Raji (cell line): ENCODE data around the gene GALNT10.

Experiments
- POLR2A ChIP-seq: IDR thresholded peaks from 2 replicates; pipeline ENCODE4 v1.6.1; 2011; ENCODE audit warnings: low read depth, low read length, control low read depth; ENCODE audit not compliant: insufficient read depth

GALNT10 gene

DNA sequence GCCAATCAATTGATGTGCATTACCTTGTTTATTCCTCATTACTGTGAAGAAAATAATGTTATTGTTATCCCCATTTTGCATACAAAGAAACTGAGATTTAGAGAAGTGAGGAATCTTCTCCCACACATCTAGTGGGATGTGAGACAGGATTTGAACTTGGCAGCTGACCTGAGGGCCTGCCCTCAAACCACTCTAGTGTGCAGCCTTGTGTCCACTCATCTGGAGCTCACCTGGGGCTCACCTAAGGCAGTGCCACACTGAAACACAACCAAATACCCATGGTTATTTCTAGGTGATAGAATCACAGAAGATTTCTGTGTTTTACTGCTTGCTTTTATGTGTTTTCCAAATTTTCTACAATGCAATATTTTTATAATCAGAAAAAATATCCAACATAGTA lies 160.6 kb downstream of the GALNT10 start:
- TF ChIP-seq POLR2A, result no peak

DNA sequence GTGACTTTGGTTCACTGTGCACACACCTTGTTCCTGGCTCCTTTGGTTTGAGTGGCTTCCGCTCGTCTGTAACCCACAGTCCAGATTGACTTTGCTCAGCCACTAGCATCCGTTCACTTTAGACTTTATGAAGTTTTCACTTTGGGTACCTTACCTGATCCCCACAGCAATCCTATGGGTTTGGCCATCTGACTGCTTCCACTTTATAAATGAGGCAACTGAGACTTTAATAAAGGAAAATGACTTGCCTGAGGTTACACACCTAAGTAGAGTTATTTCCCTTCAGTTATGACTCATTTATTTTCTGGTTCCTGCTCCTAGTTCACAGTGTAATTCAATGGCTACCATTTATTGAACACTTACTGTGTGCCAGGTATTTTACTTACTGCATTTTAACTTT lies 161.0 kb downstream of the GALNT10 start:
- TF ChIP-seq POLR2A, result no peak

DNA sequence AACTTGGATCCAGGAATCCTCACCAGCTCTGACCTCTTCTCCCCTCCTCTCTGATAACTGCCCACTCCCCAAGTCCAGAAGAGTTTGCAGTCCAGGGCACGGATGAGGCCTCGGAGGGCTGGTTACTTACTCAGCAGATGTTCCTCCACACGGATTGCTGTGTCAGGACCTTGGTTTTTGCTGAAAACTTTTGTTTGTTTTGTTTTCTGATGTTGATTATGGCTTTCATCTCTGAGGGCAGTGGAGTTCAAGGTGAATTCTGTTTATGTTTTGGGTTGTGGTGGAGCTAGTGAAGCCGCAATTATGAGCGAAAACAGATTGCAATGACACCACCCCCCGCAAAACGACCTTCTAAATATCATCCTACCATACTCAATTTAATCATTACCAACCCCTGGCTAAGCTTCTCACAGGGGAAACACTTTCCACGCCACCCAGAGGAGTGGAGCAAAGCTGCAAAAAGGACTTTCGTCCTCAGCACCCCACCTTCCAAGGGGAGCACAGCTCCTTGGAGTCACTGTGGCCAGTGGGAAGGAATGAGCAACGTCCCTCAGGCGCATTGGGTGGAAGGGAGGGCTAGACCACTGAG lies 162.5 kb downstream of the GALNT10 start:
- no peak for TF ChIP-seq POLR2A

DNA sequence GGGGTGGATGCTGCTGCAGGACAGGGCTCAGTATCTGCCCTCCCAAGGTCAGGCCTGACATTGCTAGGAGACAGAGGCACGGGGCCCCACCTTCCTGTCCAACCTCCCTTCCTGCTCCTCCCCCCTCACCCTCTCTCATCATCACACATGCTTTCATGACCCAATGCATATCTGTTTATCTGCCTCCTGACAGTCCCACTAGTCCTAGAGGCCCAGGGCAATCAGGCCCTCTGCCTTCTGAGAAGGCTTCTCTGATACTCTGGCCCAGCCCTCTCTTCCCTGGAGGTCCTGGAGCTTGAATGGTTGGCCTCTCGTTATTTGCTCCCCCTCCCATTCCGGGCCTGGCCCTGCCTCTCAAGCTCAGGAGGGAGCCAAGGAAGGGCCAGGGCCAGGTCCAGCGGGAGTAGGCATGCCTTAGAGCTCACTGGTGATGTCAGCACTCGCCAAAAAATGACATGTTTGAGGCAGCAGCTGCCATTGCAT lies 164.6 kb downstream of the GALNT10 start:
- no peak for TF ChIP-seq POLR2A

DNA sequence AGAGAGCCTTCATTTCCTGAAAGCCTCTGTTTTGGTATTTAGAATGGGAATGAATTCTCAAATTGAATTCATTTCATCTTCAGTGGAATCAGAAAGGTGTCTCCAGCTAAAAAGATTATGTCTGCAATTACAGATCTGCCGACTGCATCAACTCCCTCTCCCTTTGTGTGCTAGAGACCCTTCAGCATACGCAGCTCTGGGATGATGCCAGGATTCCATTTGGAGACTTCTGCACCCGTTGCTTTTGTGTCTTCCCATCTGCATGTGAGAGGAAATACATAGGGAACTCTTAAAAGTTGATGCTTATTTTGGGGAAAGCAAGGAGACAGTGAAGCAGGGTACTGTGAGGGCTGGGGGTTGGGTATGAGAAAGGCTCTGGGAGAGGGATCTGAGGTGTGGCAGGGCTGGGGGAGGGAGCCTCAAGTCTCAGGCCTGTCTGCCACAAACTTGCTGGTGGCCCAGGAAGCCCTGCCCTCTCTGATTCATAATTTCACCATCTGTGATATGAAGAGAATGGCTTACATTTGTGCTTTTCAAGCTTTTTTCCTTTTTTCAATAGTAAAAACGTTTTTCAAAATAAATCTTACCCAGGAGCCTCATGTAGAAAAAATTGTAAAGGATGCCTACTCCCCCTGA lies 165.6 kb downstream of the GALNT10 start:
- no peak for TF ChIP-seq POLR2A

DNA sequence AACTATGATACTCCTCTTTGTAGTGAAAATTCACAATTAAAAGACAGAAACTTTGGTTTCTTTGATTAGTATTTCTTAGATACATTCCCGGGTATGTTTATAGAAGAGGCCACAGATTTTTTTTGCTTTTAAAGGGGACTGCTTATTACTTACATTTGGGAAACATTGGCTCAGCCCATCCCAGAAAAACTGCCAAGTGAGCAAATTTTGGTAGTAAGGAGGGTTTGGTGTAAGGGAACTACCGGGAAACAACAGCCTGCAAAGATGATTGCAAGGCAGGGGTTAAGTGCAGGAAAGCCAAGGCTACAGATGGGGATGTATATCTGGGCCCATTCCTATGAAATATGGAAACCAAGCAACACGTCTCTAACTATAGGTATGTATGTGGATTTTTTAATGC lies 166.4 kb downstream of the GALNT10 start:
- TF ChIP-seq POLR2A, result no peak

DNA sequence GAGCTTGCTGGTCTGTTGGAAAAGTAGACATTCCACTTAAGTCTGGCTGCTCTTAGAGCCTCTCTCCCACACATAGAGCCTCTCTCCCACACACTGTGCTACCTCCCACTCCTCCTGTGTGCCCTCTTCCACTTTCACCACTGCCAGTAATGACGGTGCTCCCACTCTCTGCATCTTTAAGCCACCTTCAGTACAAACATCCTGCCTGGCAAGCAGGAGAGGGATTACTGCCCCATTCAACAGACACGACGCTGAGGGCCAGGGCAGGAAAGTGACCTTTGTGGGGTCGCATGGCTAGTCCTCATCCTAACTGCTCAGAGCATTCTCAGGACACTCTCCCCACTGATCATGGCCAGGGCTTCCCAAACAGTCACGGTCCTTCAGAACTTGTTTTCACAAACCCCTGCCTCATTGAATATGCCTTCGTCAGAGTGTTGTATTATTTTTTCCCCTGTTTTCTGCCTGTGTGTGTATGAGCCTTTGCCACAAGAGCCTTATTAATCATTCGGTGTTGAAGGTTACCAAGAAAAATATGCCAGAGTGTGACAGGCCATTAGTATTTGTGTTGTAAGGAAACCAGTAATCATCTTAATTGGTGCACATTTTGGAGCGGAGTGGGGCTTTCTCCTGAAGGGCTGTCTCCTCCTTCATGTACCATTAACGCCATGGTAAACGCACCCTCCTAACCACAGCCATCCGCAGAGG lies 168.1 kb downstream of the GALNT10 start:
- TF ChIP-seq POLR2A, result no peak

DNA sequence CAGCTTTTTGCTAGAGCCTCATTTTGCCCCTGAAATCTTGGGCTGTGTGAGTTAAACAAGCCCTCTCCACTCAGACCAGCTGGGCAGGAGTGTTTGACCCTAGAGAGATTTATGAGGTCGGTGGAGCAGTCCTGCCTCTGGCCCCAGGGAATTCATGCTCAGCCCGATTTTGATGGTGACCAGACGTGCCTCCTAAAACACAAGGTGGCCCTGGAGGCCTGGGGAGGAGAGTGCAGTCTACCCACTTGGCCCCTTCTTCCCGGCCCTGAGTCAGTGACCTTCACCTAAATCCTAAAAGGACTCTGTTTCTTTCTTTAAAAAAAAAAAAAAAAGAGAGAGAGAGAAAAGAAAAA lies 168.7 kb downstream of the GALNT10 start:
- TF ChIP-seq POLR2A, result no peak

DNA sequence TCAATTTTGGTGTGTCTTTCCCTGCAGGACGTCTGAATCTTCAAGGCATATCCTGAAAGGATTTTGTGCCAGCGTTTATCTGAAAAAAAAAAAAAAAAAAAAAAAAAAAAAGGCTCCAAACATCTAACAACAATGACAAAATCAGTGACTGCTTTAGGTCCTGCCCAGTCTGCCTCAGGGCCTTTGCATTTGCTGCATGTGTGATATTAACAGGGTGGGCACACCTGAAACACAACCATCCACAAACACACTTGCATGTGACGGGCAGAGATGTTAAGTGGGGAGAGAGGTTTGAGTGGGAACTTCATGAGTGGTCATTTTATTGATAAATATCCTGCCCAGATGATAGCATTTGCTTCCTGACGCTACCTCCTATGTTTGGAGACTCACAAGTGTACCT lies 172.9 kb downstream of the GALNT10 start:
- TF ChIP-seq POLR2A, result no peak

DNA sequence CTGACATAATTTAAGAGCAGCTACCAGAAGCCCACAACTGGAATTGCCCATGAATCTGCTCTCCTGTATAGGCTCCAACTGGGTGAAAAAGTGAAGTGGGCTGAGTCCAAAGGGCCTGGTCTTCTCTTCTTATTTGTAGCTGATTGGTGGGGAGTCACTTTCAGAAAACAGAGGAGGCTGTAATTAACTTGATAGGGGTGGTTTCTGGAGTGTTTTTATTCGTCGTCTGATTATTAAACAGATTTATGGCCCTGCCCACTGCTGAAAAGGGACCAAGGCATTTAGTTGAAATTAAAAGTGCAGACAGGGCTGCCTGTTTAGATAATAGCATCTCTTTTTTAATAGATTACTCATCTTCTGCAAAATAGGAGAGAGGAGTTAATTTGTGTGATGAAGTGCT lies 174.2 kb downstream of the GALNT10 start:
- TF ChIP-seq POLR2A, result no peak

DNA sequence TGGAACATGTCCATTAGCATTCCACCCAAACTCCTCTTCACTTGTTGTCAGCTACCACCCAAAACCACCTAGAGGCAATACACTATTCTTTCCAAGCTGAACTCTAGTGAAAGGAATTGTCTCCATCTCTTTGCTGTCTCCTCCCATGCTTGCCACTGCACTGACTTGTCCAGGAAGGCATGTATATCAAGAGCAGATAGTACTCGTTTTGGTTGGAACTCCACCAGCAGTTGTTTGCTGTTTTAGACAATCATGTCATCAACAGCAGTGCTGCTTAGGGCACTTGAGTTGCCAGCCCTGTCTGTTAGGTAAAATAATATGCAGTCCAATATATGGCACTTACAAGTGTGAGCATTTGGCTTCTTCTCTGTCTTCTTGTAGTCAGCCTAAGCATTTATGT lies 175.3 kb downstream of the GALNT10 start:
- TF ChIP-seq POLR2A, result no peak

DNA sequence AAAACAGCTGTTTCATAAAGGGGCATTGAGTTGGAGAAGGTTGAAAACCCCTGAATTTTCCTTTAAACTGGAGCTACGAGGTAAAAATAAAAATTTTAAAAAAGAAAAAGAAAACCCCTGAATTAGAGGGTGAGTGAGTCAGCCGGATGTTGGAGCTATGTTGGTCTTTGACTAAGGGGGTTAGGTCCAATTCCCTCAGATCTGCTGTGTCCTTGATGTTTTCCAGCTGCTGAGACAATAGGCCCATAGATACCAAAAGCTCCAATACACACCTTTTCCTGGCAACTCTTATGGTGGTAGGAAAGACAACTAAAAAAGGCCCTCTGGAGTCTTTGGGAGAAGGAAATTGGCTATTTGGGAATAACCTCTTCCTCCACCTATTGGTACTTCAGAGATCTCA lies 175.8 kb downstream of the GALNT10 start:
- TF ChIP-seq POLR2A, result no peak

DNA sequence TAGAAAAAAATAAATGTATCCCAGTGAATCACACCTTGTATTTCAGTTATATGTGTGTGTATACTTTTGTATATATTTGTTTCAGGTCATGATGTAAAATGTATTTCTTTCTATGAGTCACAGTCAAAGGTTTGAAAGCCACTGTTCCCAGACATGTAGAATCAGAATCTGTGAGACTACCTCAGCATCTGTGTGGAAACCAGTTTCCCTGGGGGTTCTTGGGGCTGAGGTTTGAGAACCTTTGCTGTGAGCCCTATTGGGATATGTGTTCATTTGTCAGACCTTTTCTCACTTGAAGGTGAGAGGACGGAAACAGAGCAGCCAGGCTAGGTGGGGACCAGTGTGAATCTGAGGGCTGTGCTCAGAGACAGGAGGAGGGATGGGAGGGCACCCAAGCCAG lies 176.6 kb downstream of the GALNT10 start:
- TF ChIP-seq POLR2A, result no peak

DNA sequence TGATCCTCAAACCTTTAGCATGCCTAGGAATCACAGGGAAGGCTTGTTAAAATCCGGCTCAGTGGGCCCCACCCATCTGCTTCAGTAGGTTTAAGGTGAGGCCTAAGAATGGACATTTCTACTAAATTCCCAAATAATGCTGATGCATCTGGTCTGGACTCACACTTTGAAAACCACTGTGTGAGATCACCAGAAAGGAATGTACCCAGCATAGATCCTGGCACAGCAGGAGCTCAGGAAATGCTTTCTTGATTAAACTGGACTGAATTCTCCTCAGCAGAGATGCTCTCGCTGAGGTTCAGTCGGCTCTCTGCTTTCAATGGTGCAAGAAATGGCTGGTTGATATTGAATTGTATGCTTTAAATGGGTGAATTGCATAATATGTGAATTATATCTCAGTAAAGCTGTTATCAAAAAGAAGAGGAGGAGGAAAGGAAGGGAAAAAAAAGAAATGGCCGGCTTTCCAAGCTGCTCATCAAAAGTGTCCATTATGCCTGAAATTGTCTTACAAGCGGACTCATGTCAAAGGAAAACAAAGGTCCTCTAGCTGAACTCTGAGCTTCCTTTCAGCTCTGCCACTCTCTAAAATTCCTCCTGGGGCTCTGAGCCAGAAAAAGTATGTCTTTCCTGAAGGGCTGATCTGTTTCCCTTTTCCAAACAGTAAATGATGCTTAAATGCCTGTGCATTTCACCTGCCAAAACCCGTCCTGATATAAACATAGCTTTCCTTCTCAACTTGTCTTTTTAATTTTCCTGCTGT lies 177.7 kb downstream of the GALNT10 start:
- no peak for TF ChIP-seq POLR2A

DNA sequence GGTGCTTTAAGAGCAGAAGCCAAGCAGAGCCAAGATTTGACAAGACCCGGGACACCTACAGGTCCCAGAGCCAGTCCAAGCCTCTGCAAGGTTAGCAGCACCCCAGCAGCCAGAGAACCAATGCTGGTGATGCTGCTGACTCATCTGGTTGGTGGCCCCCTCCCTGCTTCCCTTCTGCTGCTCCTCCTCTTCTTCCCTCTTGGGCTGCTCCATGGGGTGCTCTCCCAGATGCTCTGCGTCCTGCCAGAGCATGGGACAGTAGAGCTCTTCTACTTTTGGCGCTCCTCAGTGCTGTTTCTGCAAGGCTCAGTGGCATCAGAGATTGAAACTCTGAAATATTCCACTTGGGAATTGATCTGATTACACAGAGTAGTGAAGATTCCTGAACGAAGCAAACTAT lies 179.1 kb downstream of the GALNT10 start:
- TF ChIP-seq POLR2A, result no peak

DNA sequence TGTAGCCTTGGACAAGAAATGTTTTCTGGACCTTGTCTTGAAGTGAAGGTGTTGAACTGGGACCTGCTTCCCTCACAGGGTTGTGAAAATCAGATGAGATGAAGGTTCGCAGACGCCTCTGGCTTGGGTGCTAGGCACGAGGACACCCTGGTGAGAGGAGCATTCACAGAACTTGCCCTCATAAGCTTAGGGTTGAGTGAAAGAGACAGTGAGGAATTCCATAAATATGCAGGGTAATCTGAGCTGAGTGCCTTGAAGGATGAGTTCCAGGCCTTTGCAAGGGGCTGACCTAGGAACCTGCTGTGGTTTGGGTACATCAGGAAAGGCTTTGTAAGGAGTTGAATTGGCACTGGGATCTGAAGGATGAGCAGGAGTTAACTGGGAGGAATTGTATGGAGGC lies 179.6 kb downstream of the GALNT10 start:
- TF ChIP-seq POLR2A, result no peak
